H1 (cell line): ENCODE results near the gene FAM171A1. TPM values are rescaled to one million over a fixed set of nuclear protein-coding genes. Genes with fewer than 3 reads are reported as not detected.

Experiments used
- BRCA1 ChIP-seq: IDR thresholded peaks from 2 replicates; pipeline ENCODE4 v1.6.1; 2012; ENCODE audit warnings: low read depth, low read length, improper control_type of control experiment
- CEBPB ChIP-seq: IDR thresholded peaks from 2 replicates; pipeline ENCODE4 v1.6.1; 2012; ENCODE audit warnings: low read depth, low read length
- KDM4A ChIP-seq: IDR thresholded peaks from one replicate; pipeline ENCODE4 v1.7.1; 2012; ENCODE audit warnings: low read depth, mild to moderate bottlenecking, moderate library complexity, low read length, inconsistent platforms; ENCODE audit not compliant: severe bottlenecking
- RXRA ChIP-seq: IDR thresholded peaks from 2 replicates; pipeline ENCODE4 v1.6.1; 2011; ENCODE audit warnings: low read depth, mild to moderate bottlenecking, low read length, moderate library complexity; ENCODE audit not compliant: insufficient read depth
- SAP30 ChIP-seq: fragments of 300-600 bp; sonication (generic); IDR thresholded peaks from 2 replicates; pipeline ENCODE4 v1.7.1; 2012; ENCODE audit warnings: low read length, moderate library complexity, mild to moderate bottlenecking, inconsistent platforms; ENCODE audit not compliant: insufficient read depth, insufficient replicate concordance
- SUZ12 ChIP-seq: fragments of 200-600 bp; sonication (generic); IDR thresholded peaks from 2 replicates; pipeline ENCODE4 v1.6.1; 2012; ENCODE audit warnings: mild to moderate bottlenecking, inconsistent platforms, low read length, moderate library complexity, mixed read lengths
- TAF1 ChIP-seq: IDR thresholded peaks from 2 replicates; pipeline ENCODE4 v1.6.1; 2011; ENCODE audit warnings: mild to moderate bottlenecking, low read depth, low read length
- polyA plus RNA-seq, 7 experiments: library from polyadenylated mRNA; depleted of rRNA in 3 of 7; stranded (reverse) in 5 of 7; unstranded in 2 of 7; fragments of >200 nt in 5 of 7; fragments of 200-250 nt in 2 of 7; gene quantifications; 1 replicate in 5 of 7; 2 replicates in 1 of 7; 4 replicates in 1 of 7; pipeline versions ENCODE4 v1.2.1 to v1.2.3, GENCODE V29; 2011 to 2013; ENCODE audit warnings: missing spikeins in 2 of 7, mixed read lengths in 2 of 7
- total RNA-seq: library from RNA; stranded (reverse); fragmentation: NEBNext Ultra II Directional; extraction: Animal tissue kit (Norgen Biotek cat#: 25700); gene quantifications from 2 replicates; pipeline ENCODE4 v1.2.1, GENCODE V29; 2021

The FAM171A1 gene
- total and polyA plus RNA-seq, 2 of the 8 experiments (the other 6 are each of a cell fraction or from before 2014, with no cell fraction given) = 26.6 to 42.1 TPM

GRCh38 chr10:15244635-15245197, 126.4 kb downstream of the FAM171A1 start (continued):
- TF ChIP-seq RXRA (no peak), KDM4A (no peak), BRCA1 (no peak), TAF1 (no peak), SUZ12 (no peak), CEBPB (no peak), SAP30 (no peak)
